HG02938 (cell line): ENCODE results near the gene IKBKG.
"Not testable (repeated sequence)": the region's sequence is repeated elsewhere in the genome, so short reads cannot be mapped to it uniquely, and the experiment has no call there.

ENCODE experiments used
- ATAC-seq: cut with Tn5 transposase; IDR thresholded peaks from one replicate; pipeline ENCODE4 v1.9.1; 2021; ENCODE audit warnings: mild to moderate bottlenecking, moderate library complexity; ENCODE audit not compliant: unreplicated experiment

The IKBKG gene

DNA sequence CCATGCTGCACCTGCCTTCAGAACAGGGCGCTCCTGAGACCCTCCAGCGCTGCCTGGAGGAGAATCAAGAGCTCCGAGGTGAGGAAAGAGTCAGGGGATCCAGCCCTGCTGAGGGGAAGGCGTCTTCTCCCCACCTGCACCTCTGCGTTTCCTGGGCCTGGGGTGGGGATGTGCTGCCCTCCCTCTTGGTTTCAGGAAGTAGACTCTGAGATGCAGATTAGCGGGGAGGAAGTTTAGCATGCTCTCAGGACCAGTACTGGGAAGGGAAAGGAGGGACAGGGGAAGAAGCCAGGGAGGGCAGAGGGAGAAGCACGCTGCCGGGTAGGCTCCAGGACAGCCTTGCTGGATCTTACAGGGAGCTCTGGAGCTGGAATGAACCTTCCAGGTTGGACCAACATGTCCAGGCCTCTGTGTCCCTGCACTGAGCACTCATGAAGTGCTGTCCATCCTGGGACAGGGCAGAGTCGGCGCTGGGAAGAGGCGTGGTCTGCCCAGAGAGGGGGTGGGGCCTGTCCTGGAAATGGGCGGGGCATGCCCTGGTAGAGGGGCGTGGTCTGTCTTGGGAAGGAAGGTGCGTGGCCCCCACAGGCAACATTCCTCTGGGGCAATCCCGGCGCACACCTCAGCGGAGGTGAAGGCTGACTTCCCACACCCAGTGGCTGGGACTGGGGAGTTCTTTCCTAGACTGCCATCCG, 4.8 kb downstream of the IKBKG start:
- ATAC-seq: not testable (repeated sequence)

DNA sequence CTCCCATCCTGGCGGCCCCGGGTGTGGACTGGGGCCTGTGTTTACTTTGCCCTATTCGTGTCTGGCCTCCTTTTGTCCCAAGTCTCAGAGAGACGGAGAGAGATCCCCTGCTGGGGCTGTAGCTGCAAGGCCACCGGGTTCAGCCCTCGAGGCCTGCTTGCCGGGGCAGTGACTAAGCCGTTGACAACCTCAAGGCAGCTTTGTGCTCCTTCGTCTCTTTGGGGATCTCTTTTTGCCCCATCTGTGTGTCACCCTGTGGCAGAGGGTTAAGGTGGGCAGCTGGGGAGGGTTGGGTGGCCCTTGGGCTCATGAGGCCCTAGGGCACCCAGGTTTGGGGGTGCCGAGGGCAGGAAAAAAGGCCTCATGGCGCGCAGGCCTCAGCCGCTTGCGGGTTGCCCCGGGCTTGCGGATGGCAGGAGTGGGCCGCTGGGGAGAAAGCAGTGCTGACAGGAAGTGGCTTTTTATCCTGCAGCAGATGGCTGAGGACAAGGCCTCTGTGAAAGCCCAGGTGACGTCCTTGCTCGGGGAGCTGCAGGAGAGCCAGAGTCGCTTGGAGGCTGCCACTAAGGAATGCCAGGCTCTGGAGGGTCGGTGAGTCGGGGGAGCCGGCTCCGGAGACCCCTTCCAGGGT, 10.8 kb downstream of the IKBKG start:
- ATAC-seq: not testable (repeated sequence)

DNA sequence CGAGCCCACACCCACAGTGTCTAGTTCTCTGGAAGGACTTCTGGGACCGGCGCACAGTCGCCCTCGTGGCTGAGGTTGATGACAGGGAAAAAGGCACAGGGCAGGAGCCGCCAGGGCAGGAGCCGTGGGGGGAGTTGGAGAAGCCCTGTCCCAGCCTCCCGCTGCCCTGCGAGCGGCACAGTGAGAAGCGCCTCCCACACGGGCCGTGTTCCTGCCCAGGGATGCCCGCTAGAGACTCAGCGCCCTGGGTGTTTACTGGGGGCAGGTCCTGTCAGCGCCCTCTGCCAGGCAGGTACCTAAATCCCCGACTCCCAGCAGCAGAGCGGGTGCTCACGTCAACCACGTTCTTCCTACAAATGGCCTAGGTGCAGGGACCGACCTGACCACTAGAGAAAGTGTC, 11.5 kb downstream of the IKBKG start:
- ATAC-seq: not testable (repeated sequence)

DNA sequence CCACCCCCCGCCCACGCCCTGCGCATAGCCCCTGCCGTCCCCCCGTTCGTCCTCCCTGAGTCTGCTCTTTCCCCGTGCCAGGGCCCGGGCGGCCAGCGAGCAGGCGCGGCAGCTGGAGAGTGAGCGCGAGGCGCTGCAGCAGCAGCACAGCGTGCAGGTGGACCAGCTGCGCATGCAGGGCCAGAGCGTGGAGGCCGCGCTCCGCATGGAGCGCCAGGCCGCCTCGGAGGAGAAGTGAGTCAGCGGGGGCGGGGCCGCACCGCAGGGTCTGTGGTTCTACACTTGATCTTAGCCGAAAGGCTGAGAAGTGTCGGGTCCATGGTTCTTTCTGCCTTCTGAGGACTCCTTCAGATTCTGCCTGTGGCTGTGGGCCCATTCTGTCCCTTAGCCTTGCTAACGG, 12.9 kb downstream of the IKBKG start:
- ATAC-seq: not testable (repeated sequence)

DNA sequence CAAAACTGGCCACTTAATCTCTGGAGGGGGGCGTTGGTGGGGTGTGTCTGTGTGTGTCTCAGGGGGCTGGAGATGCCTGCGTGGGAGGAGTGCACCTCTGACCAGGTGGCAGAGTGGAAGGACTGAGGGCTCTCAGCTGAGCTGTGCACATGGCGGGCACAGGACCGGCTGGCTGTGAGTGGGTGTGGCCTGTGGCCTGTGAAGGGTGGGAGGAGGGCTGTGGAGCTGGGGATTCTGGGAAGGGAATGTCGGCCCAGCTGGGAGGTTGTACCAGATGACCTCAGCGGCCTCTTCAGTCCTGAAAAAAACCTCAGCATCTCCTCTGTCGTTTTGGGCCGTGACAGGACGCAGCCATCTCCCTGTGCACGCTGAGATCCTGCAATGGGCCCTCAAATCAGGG, 14.9 kb downstream of the IKBKG start:
- ATAC-seq: not testable (repeated sequence)

DNA sequence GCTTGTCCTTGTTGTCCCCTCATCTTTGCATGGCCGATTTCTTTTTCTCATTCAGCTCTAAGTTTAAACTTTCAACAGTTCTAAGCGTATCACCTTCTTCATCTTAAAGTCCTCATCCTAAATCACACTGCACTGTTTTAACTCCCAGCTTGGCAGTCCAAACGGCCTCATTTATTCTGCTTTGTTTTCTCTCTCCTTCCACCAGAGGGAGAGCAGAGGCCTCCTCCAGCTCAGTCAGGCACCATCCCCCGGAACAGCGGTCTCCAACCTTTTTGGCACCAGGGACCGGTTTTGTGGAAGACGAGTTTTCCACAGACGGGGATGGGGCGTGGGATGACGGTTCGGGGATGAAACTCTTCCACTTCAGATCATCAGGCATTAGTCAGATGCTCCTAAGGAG, 22.9 kb downstream of the IKBKG start:
- not testable (repeated sequence) for ATAC-seq

DNA sequence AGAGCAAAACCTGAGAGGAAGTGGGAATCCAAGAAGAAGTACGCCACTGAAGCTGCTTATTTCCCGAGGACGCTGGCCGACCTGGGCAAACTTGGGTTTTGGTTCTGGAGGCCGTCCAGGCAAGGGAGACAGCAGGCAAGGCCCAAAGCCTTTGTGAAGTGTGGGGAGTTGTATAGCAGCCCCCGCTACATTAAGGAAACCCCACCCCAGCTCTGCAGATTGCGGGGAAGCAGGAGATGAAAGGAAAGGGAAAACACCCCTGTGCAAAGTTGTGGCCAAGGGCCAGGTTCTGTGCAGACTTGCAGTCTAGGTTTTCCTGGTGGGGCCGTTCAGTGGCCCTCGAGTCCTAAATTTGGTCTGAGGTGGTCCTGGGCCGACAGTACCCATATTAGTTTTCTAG, 25.6 kb downstream of the IKBKG start:
- ATAC-seq: not testable (repeated sequence)

DNA sequence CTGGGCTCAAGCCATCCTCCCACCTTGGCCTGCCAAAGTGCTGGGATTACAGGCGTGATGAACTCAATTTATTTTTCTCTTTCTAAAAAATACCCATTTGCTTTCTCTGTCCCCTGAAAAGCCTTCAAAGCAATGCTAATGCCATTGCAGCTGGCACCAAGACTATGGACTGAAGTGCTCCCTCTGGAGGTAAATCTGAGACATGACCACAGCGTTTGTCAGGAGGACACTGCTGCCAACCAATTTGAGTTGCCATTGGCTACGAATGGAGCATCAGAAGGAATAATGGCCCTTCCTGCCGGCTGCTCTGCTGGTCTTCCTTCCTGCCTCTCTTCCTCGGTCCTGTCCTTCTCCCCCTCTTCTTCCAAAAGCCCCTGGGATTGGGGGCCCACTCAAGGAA, 27.7 kb downstream of the IKBKG start:
- not testable (repeated sequence) for ATAC-seq

DNA sequence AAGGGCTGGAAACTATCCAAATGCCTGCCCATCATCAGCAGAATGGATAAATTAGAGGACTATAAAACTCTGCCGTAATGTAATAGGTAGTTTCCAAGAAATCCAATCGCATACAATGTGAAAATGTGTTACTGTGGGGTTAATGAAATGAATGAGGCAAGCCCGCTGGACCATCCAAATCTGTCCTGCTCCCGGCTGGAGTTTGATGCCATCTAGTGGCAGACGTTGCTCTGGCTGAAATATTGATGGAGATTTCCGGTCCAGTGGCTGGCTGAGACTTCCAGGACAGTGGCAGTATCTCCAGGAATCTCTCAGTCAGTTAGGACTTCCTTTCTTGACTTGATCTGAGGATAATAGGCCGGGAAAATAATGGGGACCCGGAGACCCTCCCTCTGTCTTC, 35.6 kb downstream of the IKBKG start:
- ATAC-seq: not testable (repeated sequence)

DNA sequence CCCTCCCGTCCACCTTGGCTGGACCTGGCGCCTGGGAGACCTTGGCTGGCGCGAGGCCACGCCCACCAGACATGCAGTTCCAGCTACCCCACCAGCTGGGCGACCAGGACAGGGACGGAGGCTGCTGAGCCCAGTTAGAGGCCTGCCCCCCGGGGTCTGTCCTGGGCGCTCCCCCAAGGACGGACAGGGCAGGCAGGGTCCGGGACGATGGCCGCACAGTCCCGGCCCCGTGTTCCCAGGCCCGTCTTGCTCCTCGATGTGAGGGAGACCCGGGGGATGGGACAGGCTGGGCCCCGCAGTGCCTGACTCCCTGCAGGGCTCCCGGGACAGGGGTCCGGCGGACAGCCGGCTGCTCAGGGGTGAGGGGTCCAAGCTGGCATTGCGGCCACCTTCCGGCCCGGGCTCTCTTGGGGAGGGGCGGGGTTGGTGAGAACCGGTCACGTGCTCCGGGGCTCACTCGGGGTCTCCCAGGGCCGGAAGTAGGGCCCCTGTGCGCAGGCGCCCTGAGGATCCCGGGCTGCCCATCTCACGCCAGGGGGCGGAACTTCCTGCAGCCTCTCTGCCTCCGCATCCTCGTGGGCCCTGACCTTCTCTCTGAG, 37.3 kb downstream of the IKBKG start, which contains the start of gene CTAG1A:
Gene CTAG1A (plus strand): TSS at position 549 of the 599 bp plus-strand sequence. CDS start 74 bp downstream, outside the sequence.
- not testable (repeated sequence) for ATAC-seq

DNA sequence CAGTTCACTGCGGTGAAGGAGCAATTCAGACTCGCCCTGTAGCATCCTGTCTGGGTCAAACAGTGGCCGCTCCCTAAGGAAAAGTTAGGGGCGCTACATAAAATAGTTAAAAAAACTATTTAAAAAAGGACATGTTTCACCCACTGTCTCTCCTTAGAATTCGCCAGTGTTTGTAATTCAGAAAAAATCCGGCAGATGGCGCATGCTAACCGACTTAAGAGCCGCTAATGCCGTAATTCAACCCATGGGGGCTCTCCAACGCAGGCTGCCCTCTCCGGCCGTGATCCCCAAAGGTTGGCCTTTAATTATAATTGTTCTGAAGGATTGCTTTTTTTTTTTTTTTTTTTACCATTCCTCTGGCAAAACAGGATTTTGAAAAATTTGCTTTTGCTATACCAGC, 43.0 kb downstream of the IKBKG start:
- not testable (repeated sequence) for ATAC-seq

DNA sequence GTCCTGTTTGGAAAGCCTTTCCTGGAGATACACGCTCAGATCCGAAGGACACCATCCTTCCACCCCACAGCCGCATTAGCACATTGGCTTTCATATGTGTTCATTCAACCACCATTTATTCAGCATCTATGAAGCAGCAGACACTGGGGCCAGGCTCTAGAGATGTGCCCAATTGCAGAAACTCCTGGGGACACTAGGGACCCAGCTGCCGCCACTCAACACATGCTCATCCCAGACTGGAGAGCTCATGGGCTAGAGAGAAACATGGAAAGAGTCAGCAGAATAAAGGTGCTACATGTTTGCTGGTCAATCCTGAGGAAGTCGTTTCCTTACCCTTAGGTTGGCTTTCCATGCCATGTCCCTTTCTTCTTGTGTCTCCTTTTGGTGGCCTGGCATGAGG, 45.1 kb downstream of the IKBKG start:
- ATAC-seq: no peak

DNA sequence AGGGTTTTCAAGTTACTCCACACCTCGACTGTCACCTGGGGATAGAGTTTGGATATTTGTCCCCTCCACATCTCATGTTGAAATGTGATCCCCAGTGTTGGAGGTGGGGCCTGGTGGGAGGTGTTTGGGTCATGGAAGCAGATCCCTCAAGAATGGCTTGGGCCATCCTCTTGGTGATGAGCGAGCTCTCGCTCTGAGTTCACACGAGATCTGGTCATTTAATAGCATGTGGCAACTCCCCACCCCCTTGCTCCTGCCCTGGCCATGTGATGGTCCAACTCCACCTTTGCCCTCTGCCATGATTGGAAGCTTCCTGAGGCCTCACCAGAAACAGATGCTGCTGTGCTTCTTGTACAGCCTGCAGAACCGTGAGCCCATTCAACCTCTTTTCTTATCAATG, 45.8 kb downstream of the IKBKG start:
- no peak for ATAC-seq

DNA sequence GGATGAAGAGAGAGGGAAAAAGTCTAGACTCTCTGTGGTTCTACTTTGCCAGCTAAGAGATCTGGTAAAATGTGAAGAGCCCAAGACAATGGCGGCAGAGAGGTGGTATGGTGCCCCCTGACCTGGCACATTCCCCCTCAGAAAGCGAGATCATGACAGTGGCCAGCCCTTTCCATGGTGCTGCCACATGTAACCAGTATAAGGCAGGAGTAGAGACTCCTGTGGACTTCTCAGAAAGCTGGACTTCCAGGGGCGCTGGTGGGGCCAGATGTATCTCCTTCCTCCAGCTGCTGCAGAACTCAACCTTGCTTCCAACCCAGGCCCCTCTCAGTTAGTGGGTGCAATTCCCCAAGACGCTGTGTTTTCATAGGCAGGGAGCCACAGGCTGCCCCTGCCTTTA, 47.1 kb downstream of the IKBKG start:
- no peak for ATAC-seq

DNA sequence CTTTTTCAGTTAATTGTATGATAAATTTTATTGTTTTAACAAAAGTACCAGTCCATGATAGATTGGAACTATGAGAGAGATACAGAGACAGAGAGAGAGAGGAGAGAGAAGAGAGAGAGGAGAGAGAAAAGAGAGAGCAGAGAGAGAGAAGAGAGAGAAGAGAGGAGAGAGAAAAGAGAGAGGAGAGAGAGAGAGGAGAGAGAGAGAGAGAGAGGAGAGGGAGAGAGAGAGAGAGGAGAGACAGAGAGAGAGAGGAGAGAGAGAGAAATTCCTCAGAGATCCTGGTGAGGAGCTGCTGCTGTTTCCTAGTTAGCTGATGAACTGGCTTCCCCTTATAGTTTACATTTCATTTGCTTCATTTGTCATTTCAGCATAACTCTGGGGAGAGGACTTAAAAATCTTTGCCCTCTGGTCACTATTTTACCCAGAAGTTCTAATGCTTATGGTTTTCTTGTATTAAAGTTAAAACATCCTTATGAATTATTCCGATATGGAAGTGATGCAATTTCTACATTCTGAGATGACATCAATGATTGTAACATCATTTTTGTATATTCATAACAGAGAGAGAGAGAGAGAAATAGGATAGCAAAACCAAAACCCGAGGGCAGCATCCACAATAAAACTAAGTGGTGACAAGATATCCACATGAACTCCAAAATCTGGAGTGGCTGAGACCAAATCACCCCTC, 48.3 kb downstream of the IKBKG start:
- ATAC-seq: no peak

DNA sequence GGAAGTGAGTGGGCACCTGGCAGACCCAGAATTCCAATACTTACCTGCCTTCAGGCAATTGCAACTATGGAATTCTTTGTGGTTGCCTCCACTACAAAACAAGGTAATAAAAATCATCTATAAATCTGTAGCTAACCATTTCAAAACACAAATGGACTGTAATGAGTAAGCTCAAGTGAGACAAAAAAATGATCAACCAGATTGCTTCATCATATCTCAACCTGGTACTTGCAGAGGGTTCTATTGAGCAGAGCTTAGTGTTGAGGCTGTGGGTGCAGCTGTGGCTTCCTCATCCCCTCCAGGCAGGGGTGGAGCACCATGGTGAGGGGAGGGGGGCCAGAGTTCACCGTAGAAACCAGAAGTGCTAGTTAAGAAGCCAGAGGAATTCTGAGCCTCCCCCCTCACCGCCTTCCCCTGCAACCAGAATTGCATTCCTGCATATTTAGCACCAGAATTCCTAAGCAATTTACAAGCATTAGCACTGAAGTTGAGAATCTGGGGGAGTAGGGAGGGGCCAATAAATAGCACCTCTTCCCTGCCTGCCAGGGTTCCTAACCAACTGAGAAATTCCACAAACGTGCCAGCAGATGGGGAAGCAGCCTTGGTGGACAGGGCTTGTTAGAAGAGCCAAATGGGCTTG, 49.0 kb downstream of the IKBKG start:
- ATAC-seq: no peak

DNA sequence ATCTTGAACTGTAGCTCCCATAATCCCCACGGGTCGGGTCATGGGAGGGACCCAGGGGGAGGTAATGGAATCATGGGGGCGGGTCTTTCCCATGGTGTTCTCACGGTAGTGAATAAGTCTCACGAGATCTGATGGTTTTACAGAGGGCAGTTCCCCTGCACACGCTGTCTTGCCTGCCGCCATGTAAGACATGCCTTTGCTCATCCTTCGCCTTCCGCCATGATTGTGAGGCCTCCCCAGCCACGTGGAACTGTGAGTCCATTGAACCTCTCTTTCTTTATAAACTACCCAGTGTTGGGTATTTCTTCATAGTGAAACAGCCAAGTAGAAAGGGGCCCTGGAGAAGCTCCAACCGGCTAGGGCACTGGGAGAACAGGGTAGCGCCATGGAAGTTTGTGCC, 49.8 kb downstream of the IKBKG start:
- ATAC-seq: no peak

DNA sequence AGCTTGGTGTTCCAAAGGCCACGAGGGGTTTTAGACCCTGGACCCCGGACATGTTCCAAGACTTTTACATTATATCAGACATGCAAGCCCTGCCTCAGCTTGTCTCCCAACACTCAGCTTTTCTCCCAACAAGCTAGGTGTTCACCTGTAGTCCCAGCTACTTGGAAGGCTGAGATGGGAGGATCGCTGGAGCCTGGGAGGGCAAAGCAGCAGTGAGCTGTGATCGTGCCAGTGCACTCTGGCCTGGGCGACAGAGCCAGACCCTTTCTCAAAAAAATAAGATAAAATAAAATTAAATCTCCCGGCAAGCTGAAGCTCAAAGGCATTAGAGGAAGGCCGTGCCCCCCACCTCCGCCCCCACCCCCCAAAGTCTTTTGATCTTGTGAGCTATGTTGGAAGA, 51.2 kb downstream of the IKBKG start:
- ATAC-seq: no peak

DNA sequence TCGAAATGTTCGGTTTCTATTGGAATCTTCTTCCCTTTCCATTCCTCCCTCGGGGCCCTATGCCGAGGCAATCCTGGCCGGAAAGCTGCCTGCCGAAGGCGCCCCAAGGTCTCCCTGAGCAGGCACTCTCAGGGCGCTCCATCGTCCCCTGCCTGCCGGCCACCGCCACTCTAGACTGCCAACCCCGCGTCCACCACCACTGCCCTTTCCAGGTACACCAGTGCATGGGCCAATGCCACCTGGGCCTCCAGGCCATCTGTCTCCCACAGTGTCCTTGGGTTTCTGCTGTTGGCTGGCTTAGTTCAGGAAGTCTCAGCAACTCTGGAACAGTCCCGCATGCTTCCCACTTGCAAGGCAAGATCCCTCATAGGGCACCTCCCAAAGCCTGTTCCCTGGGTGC, 52.1 kb downstream of the IKBKG start:
- ATAC-seq: no peak

DNA sequence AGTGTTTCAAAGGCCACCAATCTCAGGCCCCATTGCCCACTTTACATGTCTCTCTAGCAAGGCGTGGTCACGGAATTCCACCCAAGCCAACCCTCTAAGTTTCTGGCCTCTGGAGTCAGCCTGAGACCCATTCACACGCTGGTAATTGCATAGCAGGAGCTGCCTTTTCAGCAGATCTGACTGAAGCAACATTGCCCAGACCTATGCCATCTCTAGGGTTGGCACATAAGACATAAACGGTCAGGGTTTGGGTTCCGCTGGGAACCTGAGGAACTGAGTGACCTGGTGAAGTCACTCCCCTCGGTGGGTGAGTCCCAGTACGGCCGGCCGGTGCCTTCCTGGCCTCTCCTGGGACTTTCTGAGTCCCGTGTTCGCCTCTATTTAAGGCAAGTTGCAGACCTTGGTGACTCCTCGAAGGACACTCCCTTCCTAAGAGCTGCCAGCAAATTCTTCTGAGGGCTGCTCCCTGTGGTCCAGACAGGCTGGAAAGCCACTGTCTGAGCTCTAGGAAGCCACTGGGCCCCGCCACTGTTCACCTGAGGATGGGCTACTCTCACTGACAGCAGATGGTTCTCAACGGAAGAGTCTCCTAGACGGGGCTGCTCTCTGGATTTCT, 53.4 kb downstream of the IKBKG start:
- ATAC-seq: no peak

DNA sequence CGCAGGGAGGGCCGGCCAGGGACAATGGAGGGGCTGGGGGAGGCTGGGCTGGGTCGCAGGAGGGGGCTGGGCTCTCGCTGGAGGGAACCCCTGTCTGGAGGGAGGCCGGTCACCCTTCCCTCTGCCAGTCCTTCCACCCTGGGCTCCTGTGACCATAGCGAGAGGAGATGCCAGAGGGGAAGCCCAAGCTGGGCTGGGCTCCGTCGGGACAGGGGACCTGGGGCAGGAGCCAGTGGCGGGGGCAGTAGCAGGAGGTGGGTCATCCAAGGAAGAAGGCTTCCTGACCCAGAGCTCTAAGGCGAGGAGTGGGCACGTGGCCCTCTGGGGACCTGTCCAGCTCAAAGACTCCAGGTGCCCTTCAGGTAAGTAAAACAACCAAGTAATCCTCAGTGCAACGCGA, 54.8 kb downstream of the IKBKG start:
- no peak for ATAC-seq
